Measurements from ENCODE around the gene SIVA1.

The SIVA1 gene

GRCh38 chr14:104714066-104714465 is 38.9 kb upstream of the SIVA1 start (continued):
- TF ChIP-seq TCF4 (CRISPR knock-in tag; IDR thresholded peaks at IDR 0.05; ENCODE audit: borderline replicate concordance) = no peak
- TF ChIP-seq OSR1 (CRISPR knock-in tag; IDR thresholded peaks at IDR 0.05) = no peak
- no peak for TF ChIP-seq ARNTL (CRISPR knock-in tag; IDR thresholded peaks at IDR 0.05; ENCODE audit: borderline replicate concordance, low read depth)
- no peak for TF ChIP-seq CSRNP3 (CRISPR knock-in tag; IDR thresholded peaks at IDR 0.05)
- TF ChIP-seq PPARA (CRISPR knock-in tag; IDR thresholded peaks at IDR 0.05; ENCODE audit: borderline replicate concordance) = no peak
- no peak for TF ChIP-seq POU6F1 (CRISPR knock-in tag; IDR thresholded peaks at IDR 0.05; ENCODE audit: borderline replicate concordance, low read depth)
- TF ChIP-seq CSDC2 (CRISPR knock-in tag; IDR thresholded peaks at IDR 0.05) = no peak
- no peak for TF ChIP-seq ZC3H10 (CRISPR knock-in tag; IDR thresholded peaks at IDR 0.05)
- TF ChIP-seq GLIS3 (CRISPR knock-in tag; IDR thresholded peaks at IDR 0.05) = no peak

GRCh38 chr14:104714681-104715080 is 38.3 kb upstream of the SIVA1 start:
- no peak for ATAC-seq
- TF ChIP-seq ZC3H10 (CRISPR knock-in tag; IDR thresholded peaks at IDR 0.05) (no peak), GLIS3 (CRISPR knock-in tag; IDR thresholded peaks at IDR 0.05) (no peak), ISL1 (CRISPR knock-in tag; IDR thresholded peaks at IDR 0.05) (no peak), PPARA (CRISPR knock-in tag; IDR thresholded peaks at IDR 0.05; ENCODE audit: borderline replicate concordance) (no peak), ESRRG (CRISPR knock-in tag; IDR thresholded peaks at IDR 0.05) (no peak), TOX (CRISPR knock-in tag; IDR thresholded peaks at IDR 0.05; ENCODE audit: borderline replicate concordance) (no peak), POU6F1 (CRISPR knock-in tag; IDR thresholded peaks at IDR 0.05; ENCODE audit: borderline replicate concordance, low read depth) (no peak), SNAI2 (CRISPR knock-in tag; IDR thresholded peaks at IDR 0.05) (no peak), ZNF565 (CRISPR knock-in tag; conservative IDR thresholded peaks at IDR 0.05; ENCODE audit: low read depth) (no peak), CREB5 (CRISPR knock-in tag; IDR thresholded peaks at IDR 0.05; ENCODE audit: low read depth) (no peak), ZFP30 (CRISPR knock-in tag; IDR thresholded peaks at IDR 0.05) (no peak), RARB (CRISPR knock-in tag; IDR thresholded peaks at IDR 0.05) (no peak), TCF4 (CRISPR knock-in tag; IDR thresholded peaks at IDR 0.05; ENCODE audit: borderline replicate concordance) (no peak), BACH2 (CRISPR knock-in tag; IDR thresholded peaks at IDR 0.05; ENCODE audit: borderline replicate concordance) (no peak), TSHZ2 (CRISPR knock-in tag; IDR thresholded peaks at IDR 0.05) (no peak), ARNTL (CRISPR knock-in tag; IDR thresholded peaks at IDR 0.05; ENCODE audit: borderline replicate concordance, low read depth) (no peak), ZNF8 (CRISPR knock-in tag; IDR thresholded peaks at IDR 0.05) (no peak)

- no peak for ATAC-seq
- no peak for TF ChIP-seq POU6F1 (CRISPR knock-in tag; IDR thresholded peaks at IDR 0.05; ENCODE audit: borderline replicate concordance, low read depth)
- no peak for TF ChIP-seq PPARA (CRISPR knock-in tag; IDR thresholded peaks at IDR 0.05; ENCODE audit: borderline replicate concordance)
- TF ChIP-seq BACH2 (CRISPR knock-in tag; IDR thresholded peaks at IDR 0.05; ENCODE audit: borderline replicate concordance) = no peak
- no peak for TF ChIP-seq ZNF70 (CRISPR knock-in tag; IDR thresholded peaks at IDR 0.05)
- TF ChIP-seq ZNF8 (CRISPR knock-in tag; IDR thresholded peaks at IDR 0.05) = no peak
- no peak for TF ChIP-seq PATZ1 (CRISPR knock-in tag; IDR thresholded peaks at IDR 0.05; ENCODE audit: borderline replicate concordance)
- TF ChIP-seq CREB5 (CRISPR knock-in tag; IDR thresholded peaks at IDR 0.05; ENCODE audit: low read depth) = no peak
- TF ChIP-seq ZC3H10 (CRISPR knock-in tag; IDR thresholded peaks at IDR 0.05) = no peak
- TF ChIP-seq OSR1 (CRISPR knock-in tag; IDR thresholded peaks at IDR 0.05) = no peak
- no peak for TF ChIP-seq SNAI2 (CRISPR knock-in tag; IDR thresholded peaks at IDR 0.05)
Observed at GRCh38 chr14:104715416-104715815, 37.5 kb upstream of the SIVA1 start.

Data from SK-N-SH treated with all-trans-retinoic acid at 6 μM for 48 hours (cell line).